ENCODE data around the gene KLHL26. TPM values are rescaled to one million over a fixed set of nuclear protein-coding genes. Genes with fewer than 3 reads are reported as not detected.

Gene KLHL26
- total and polyA plus RNA-seq, 2 experiments from 2014 or later, result 2.9 to 6.4 TPM

DNA sequence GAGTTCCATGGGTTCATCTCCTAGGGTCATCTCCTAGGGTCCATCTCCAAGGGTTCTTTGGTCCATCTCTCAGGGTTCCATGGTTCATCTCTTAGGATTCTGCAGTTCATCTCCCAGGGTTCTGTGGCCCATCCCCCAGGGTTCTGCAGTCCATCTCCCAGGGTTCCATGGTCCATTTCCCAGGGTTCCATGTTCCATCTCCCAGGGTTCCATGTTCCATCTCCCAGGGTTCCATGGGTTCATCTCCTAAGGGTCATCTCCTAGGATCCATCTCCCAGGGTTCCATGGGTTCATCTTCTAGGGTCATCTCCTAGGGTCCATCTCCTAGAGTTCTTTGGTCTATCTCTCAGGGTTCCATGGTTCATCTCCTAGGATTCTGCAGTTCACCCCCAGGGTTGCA, 19.3 kb upstream of the KLHL26 start:
- Histone ChIP-seq H3K4me3 (no peak overlapping the region), H3K79me2 (ENCODE audit: insufficient read depth) (no peaks in the 10 kb centered on the region), H3K9me2 (ENCODE audit: insufficient read depth) (no peaks in the 10 kb centered on the region), H3K36me3 (ENCODE audit: low read depth) (no peaks in the 10 kb centered on the region), H3K4me2 (ENCODE audit: unreplicated experiment) (no peak overlapping the region), H3K4me1 (ENCODE audit: insufficient read depth) (no peaks in the 10 kb centered on the region), H3K9ac (no peak overlapping the region), H3K9me3 (ENCODE audit: low read depth) (no peaks in the 10 kb centered on the region), H4K20me1 (ENCODE audit: insufficient read depth) (no peaks in the 10 kb centered on the region), H3K27ac (no peak overlapping the region), H2AFZ (no peak overlapping the region), H3F3A (ENCODE audit: insufficient read depth) (no peaks in the 10 kb centered on the region), H3K27me3 (replicated peaks; ENCODE audit: insufficient read depth) (peaks cover 29% of the 10 kb centered on the region)
- in situ Hi-C loops (cut with MboI), result no loop called here
- TF ChIP-seq EZH2phosphoT487 (IDR thresholded peaks at IDR 0.05; ENCODE audit: insufficient read depth, low read depth) (no peak), EZH2 (IDR thresholded peaks at IDR 0.05; ENCODE audit: insufficient read depth, poor library complexity, severe bottlenecking) (no peak)
- DNase-seq, result no peak

DNA sequence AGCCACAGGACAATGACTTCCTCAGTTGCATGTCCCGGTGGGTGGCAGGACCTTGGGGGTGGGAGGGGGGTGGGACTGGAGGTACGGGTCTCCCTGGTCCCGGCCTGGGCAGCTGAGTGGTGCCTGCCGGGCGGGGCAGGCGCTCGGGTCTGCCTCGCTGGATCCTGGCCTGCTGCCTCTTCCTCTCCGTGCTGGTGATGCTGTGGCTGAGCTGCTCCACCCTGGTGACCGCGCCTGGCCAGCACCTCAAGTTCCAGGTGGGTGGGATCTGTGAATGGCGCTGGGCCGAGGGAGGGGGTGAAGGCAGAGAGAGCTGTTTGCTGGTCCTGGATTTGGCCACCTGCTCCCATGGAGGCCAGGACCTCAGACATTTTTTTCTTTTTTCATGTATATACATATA, 18.6 kb upstream of the KLHL26 start:
- Histone ChIP-seq H3K36me3 (ENCODE audit: low read depth) (no peaks in the 10 kb centered on the region), H3K79me2 (ENCODE audit: insufficient read depth) (no peaks in the 10 kb centered on the region), H3K4me1 (ENCODE audit: insufficient read depth) (no peaks in the 10 kb centered on the region), H4K20me1 (ENCODE audit: insufficient read depth) (no peaks in the 10 kb centered on the region), H3K4me2 (ENCODE audit: unreplicated experiment) (no peak overlapping the region), H3K27ac (no peak overlapping the region), H3K9me2 (ENCODE audit: insufficient read depth) (no peaks in the 10 kb centered on the region), H3K4me3 (no peak overlapping the region), H3K9ac (no peak overlapping the region), H3K9me3 (ENCODE audit: low read depth) (no peaks in the 10 kb centered on the region), H2AFZ (no peak overlapping the region), H3F3A (ENCODE audit: insufficient read depth) (no peaks in the 10 kb centered on the region), H3K27me3 (replicated peaks; ENCODE audit: insufficient read depth) (peaks cover 23% of the 10 kb centered on the region)
- no peak for TF ChIP-seq EZH2 (IDR thresholded peaks at IDR 0.05; ENCODE audit: insufficient read depth, poor library complexity, severe bottlenecking)
- no peak for TF ChIP-seq EZH2phosphoT487 (IDR thresholded peaks at IDR 0.05; ENCODE audit: insufficient read depth, low read depth)
- WGBS, 2 experiments (ENCODE audit: low coverage in 1 of 2, low lambda C conversion rate in 2 of 2, missing lambda C conversion rate in 2 of 2), result 75 to 81% methylated on average over 6 to 12 of the region's 13 CpGs
- no peak for DNase-seq
- in situ Hi-C loops (cut with MboI), result no loop called here

DNA sequence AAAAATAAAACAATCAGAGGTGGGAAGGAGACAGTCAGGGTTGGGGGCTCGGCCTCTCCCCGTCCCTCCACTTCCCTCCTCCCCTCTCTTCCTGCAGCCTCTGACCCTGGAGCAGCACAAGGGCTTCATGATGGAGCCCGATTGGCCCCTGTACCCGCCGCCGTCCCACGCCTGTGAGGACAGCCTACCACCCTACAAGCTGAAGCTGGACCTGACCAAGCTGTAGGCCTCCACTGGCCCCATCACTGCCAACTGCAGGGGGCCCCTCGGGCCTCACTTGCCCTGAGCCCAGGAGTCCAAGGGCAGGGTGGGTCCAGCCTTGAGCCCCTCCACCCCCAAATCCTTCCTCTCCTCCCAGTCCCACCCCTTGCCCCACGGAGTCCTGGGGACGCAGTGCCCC, 16.5 kb upstream of the KLHL26 start:
- 76 to 78% methylated on average over 9 to 10 of the region's 10 CpGs for WGBS, 2 experiments (ENCODE audit: low coverage in 1 of 2, low lambda C conversion rate in 2 of 2, missing lambda C conversion rate in 2 of 2)

DNA sequence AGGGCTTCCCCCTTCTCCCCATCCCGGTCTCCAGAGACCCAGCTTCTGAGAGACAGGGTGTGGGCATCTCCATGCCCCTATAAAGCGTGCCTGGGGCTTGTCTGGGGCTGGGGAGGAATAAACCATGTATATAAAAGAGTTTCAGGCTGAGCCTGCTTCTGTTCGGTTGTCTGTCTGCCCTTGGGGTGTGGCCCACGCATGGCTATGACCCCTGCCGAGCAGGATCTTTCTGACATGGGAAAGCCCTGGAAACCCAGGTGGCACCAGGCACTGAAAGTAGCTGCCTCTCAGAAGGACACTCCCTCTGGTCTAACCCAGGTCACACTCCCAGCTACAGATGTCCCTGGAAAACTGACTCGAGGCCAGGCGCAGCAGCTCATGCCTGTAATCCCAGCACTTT, 15.9 kb upstream of the KLHL26 start:
- Histone ChIP-seq H3K4me2 (ENCODE audit: unreplicated experiment) (no peak overlapping the region), H3K27ac (no peak overlapping the region), H3K4me1 (ENCODE audit: insufficient read depth) (no peaks in the 10 kb centered on the region), H3K9me2 (ENCODE audit: insufficient read depth) (no peaks in the 10 kb centered on the region), H3K79me2 (ENCODE audit: insufficient read depth) (no peaks in the 10 kb centered on the region), H3K9me3 (ENCODE audit: low read depth) (no peaks in the 10 kb centered on the region), H3K36me3 (ENCODE audit: low read depth) (no peaks in the 10 kb centered on the region), H4K20me1 (ENCODE audit: insufficient read depth) (no peaks in the 10 kb centered on the region), H2AFZ (no peak overlapping the region), H3F3A (ENCODE audit: insufficient read depth) (no peaks in the 10 kb centered on the region), H3K27me3 (replicated peaks; ENCODE audit: insufficient read depth) (no peaks in the 10 kb centered on the region), H3K4me3 (no peak overlapping the region), H3K9ac (no peak overlapping the region)
- in situ Hi-C loops (cut with MboI), result no loop called here
- TF ChIP-seq EZH2phosphoT487 (IDR thresholded peaks at IDR 0.05; ENCODE audit: insufficient read depth, low read depth), result no peak
- no peak for DNase-seq
- 65 to 74% methylated on average over 7 of the region's 7 CpGs for WGBS, 2 experiments (ENCODE audit: low coverage in 1 of 2, low lambda C conversion rate in 2 of 2, missing lambda C conversion rate in 2 of 2)

More for the DNA sequence above, 16.5 kb upstream of the KLHL26 start:
- TF ChIP-seq EZH2phosphoT487 (IDR thresholded peaks at IDR 0.05; ENCODE audit: insufficient read depth, low read depth) (no peak), EZH2 (IDR thresholded peaks at IDR 0.05; ENCODE audit: insufficient read depth, poor library complexity, severe bottlenecking) (no peak)
- Histone ChIP-seq H3K4me1 (ENCODE audit: insufficient read depth) (no peaks in the 10 kb centered on the region), H3K9me2 (ENCODE audit: insufficient read depth) (no peaks in the 10 kb centered on the region), H3F3A (ENCODE audit: insufficient read depth) (no peaks in the 10 kb centered on the region), H2AFZ (no peak overlapping the region), H3K79me2 (ENCODE audit: insufficient read depth) (no peaks in the 10 kb centered on the region), H3K9ac (no peak overlapping the region), H3K4me2 (ENCODE audit: unreplicated experiment) (no peak overlapping the region), H3K27ac (no peak overlapping the region), H3K36me3 (ENCODE audit: low read depth) (no peaks in the 10 kb centered on the region), H3K9me3 (ENCODE audit: low read depth) (no peaks in the 10 kb centered on the region), H4K20me1 (ENCODE audit: insufficient read depth) (no peaks in the 10 kb centered on the region), H3K27me3 (replicated peaks; ENCODE audit: insufficient read depth) (peaks cover 3% of the 10 kb centered on the region; the same call in 1 of the 2 replicates), H3K4me3 (no peak overlapping the region)
- DNase-seq, result no peak
- in situ Hi-C loops (cut with MboI), result no loop called here

DNA sequence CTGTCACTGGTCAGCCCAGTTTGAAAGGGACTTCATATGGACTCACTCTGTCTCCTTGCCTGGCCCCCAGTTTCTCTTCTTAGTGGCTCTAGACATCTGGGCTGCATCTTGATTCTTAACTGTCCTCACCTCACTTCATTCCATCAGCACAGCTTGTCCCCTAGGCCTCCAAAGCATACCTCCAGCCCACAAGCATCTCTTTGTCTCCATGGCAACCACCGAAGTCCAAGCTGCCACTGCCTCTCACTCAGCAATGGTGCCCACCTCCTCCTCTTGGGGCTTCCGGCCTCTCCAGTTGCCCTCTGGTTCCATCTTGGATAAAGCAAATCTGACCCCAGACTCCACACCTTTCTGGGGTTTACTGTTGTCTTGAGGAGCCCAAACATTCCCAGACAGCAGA, 9.9 kb upstream of the KLHL26 start:
- Histone ChIP-seq H3K4me3 (no peak overlapping the region), H3K79me2 (ENCODE audit: insufficient read depth) (no peaks in the 10 kb centered on the region), H3F3A (ENCODE audit: insufficient read depth) (no peaks in the 10 kb centered on the region), H3K9me2 (ENCODE audit: insufficient read depth) (no peaks in the 10 kb centered on the region), H3K27ac (no peak overlapping the region), H4K20me1 (ENCODE audit: insufficient read depth) (no peaks in the 10 kb centered on the region), H3K9ac (no peak overlapping the region), H2AFZ (no peak overlapping the region), H3K4me2 (ENCODE audit: unreplicated experiment) (no peak overlapping the region), H3K27me3 (replicated peaks; ENCODE audit: insufficient read depth) (no peaks in the 10 kb centered on the region), H3K9me3 (ENCODE audit: low read depth) (no peaks in the 10 kb centered on the region), H3K36me3 (ENCODE audit: low read depth) (no peaks in the 10 kb centered on the region), H3K4me1 (ENCODE audit: insufficient read depth) (no peaks in the 10 kb centered on the region)
- DNase-seq, result no peak
- 26 to 42% methylated on average over 2 of the region's 2 CpGs for WGBS, 2 experiments (ENCODE audit: low coverage in 1 of 2, low lambda C conversion rate in 2 of 2, missing lambda C conversion rate in 2 of 2)
- in situ Hi-C loops (cut with MboI), result no loop called here
- TF ChIP-seq EZH2 (IDR thresholded peaks at IDR 0.05; ENCODE audit: insufficient read depth, poor library complexity, severe bottlenecking) (no peak), EZH2phosphoT487 (IDR thresholded peaks at IDR 0.05; ENCODE audit: insufficient read depth, low read depth) (no peak)

Data from GM23248 (cell line).